SJSA1 (cell line): ENCODE data around the gene TRPC3. TPM values are rescaled to one million over a fixed set of nuclear protein-coding genes. Genes with fewer than 3 reads are reported as not detected.

Source experiments
- DNase-seq, 2 experiments: peaks; one replicate each; pipeline ENCODE4 v3.0.0-alpha.2; 2015 to 2020; ENCODE audit warnings: low spot score in 2 of 2, low read depth in 1 of 2
- H3K27ac ChIP-seq: fragments of 250-450 bp; sonication (Bioruptor Pico); 2 replicates; pipeline ENCODE4 v1.5.1; 2020; ENCODE audit warnings: mild to moderate bottlenecking, moderate library complexity
- H3K27me3 ChIP-seq: fragments of 250-450 bp; sonication (Bioruptor Pico); replicated peaks from 2 replicates; pipeline ENCODE4 v1.5.1; 2020; ENCODE audit warnings: mild to moderate bottlenecking, moderate library complexity
- H3K36me3 ChIP-seq: fragments of 250-450 bp; sonication (Bioruptor Pico); 2 replicates; pipeline ENCODE4 v1.5.1; 2020; ENCODE audit warnings: mild to moderate bottlenecking
- H3K4me1 ChIP-seq: fragments of 250-450 bp; sonication (Bioruptor Pico); replicated peaks from 2 replicates; pipeline ENCODE4 v1.6.1; 2021; ENCODE audit warnings: mild to moderate bottlenecking
- H3K4me3 ChIP-seq: fragments of 250-450 bp; sonication (Bioruptor Pico); 2 replicates; pipeline ENCODE4 v1.5.1; 2020; ENCODE audit warnings: mild to moderate bottlenecking
- H3K9me3 ChIP-seq: fragments of 250-450 bp; sonication (Bioruptor Pico); replicated peaks from 2 replicates; pipeline ENCODE4 v1.5.1; 2020; ENCODE audit warnings: mild to moderate bottlenecking
- total RNA-seq: library from RNA; depleted of rRNA; stranded (reverse); fragments of >200 nt; shearing (Covaris generic); gene quantifications from 2 replicates; pipeline ENCODE4 v1.2.3, GENCODE V29; 2014

TRPC3 gene
- total RNA-seq, 1 experiment from 2014 or later: 1.3 TPM

- no peak for DNase-seq
- no peak overlapping the region for H3K27ac ChIP-seq
- H3K36me3 ChIP-seq: no peaks in the 10 kb centered on the region
- H3K4me3 ChIP-seq: no peak overlapping the region
- H3K9me3 ChIP-seq: no peaks in the 10 kb centered on the region
- peaks cover 12% of the 10 kb centered on the region for H3K27me3 ChIP-seq
- H3K4me1 ChIP-seq: no peaks in the 10 kb centered on the region
These were observed 74.7 kb downstream of the TRPC3 start for GRCh38 chr4:121877041-121877773.

DNA sequence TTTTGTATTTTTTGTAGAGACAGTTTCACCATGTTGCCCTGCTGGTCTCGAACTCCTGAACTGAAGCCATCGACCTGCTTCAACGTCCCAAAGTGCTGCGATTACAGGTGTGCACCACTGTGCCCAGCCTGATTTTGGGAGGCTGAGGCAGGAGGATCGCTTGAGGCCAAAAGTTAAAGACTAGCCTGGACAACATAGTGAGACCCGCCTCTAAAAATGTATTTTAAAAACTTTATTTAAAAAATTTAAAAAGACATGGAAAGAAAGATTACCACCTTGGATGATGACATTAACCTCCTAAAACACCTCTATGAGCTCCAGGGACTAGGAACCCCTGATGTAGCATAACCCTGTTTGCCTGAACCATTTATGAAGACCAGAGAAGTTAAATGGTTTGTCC is 75.8 kb downstream of the TRPC3 start:
- H3K36me3 ChIP-seq: no peaks in the 10 kb centered on the region
- no peaks in the 10 kb centered on the region for H3K9me3 ChIP-seq
- no peak for DNase-seq
- peaks cover 12% of the 10 kb centered on the region for H3K27me3 ChIP-seq
- H3K4me3 ChIP-seq: no peak overlapping the region
- H3K27ac ChIP-seq: no peak overlapping the region
- no peaks in the 10 kb centered on the region for H3K4me1 ChIP-seq

DNA sequence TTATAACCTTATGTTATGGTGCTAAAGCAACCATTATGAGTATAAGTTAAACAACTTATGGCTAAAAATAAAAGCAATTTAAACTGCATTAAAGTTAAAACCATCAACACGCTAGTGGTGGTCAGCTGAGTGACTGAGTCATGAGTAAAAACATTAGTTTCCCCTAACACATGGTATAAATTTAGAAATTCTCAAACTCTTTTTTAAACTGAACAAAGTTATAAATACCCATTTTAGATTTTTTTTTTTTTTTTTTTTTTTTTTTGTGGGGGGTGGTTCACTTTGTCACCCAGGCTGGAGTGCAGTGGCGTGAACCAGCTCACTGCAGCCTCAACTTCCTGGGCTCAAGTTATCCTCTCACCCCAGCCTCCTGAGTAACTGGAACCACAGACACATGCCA is 76.2 kb downstream of the TRPC3 start:
- DNase-seq: no peak
- Histone ChIP-seq H3K9me3 (no peaks in the 10 kb centered on the region), H3K4me1 (no peaks in the 10 kb centered on the region), H3K36me3 (no peaks in the 10 kb centered on the region), H3K27ac (no peak overlapping the region), H3K27me3 (peaks cover 12% of the 10 kb centered on the region), H3K4me3 (no peak overlapping the region)

- Histone ChIP-seq H3K27ac (no peak overlapping the region), H3K4me1 (no peaks in the 10 kb centered on the region), H3K4me3 (no peak overlapping the region), H3K27me3 (no peaks in the 10 kb centered on the region), H3K36me3 (no peaks in the 10 kb centered on the region), H3K9me3 (no peaks in the 10 kb centered on the region)
- no peak for DNase-seq
These were observed 78.3 kb downstream of the TRPC3 start for GRCh38 chr4:121873604-121874003.

DNA sequence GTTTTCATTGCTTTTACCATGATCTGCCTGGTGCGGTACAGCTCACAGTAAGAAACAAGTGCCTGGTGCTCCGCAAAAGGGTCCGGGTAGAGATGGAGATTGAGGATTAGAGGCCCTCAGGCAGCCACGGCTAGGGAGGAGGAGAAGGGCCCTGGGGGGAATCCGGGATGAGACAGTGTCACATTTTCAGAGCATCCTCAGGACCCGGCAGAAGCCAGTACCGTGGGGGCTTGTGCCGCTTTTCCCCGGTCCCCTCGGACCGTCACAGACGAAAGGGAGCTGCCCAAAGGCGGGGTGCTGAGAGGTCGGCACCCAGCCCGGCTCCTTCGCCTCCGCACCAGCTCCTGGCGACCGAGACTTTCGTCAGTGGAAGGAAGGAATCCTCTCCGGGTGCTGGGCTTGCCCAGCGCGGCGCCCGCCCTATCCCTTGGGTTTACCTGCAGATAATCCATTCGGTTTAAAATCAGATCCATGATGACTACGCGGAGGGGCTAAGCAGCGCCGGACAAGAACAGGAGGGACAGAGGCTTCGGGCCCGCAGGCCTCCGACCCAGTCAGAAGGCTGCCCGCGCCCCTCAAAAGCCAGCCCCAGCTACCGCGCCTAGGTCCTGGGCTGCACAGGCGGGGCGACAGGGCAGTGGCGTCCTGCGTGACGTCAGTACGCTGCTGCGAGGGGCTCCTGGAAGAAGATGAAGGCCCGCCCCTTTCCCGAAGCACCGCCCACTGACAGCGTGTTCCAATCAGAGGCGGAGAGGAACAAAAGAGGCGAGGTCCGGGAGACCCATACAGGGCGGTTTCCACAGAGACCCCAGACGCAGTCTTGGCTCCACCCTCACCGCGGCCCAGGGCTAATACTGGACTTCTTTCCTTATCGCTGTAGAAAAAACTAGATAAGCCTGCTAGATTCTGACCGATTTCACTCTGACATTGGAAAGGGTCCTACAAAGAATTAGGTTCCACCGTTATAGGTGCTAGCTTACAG is 81.7 kb downstream of the TRPC3 start, which contains the start of gene BBS7:
BBS7 (minus strand) TSS at position 634 of the 982 bp plus-strand sequence; CDS start at position 473, 161 bp downstream.
- DNase-seq: peak; percentile 98 to 99
- H3K4me3 ChIP-seq: peak within 1 kb of the TSS; percentile 54
- H3K4me1 ChIP-seq: no peaks in the 10 kb centered on the region
- H3K27ac ChIP-seq: no peak within 1 kb of the TSS
- H3K36me3 ChIP-seq: peaks cover 16% of the 10 kb centered on the region
- H3K27me3 ChIP-seq: no peaks in the 10 kb centered on the region
- H3K9me3 ChIP-seq: no peaks in the 10 kb centered on the region

- no peaks in the 10 kb centered on the region for H3K27me3 ChIP-seq
- H3K4me3 ChIP-seq: no peak overlapping the region
- no peak for DNase-seq
- H3K36me3 ChIP-seq: peaks cover 31% of the 10 kb centered on the region
- no peaks in the 10 kb centered on the region for H3K9me3 ChIP-seq
- H3K4me1 ChIP-seq: no peaks in the 10 kb centered on the region
- no peak overlapping the region for H3K27ac ChIP-seq
These were observed 88.1 kb downstream of the TRPC3 start for GRCh38 chr4:121863799-121864198.

GRCh38 chr4:121861426-121861825 is 90.4 kb downstream of the TRPC3 start:
- H3K27ac ChIP-seq: no peak overlapping the region
- H3K36me3 ChIP-seq: peaks cover 29% of the 10 kb centered on the region
- DNase-seq: no peak
- H3K27me3 ChIP-seq: no peaks in the 10 kb centered on the region
- no peaks in the 10 kb centered on the region for H3K9me3 ChIP-seq
- H3K4me3 ChIP-seq: no peak overlapping the region
- H3K4me1 ChIP-seq: no peaks in the 10 kb centered on the region

DNA sequence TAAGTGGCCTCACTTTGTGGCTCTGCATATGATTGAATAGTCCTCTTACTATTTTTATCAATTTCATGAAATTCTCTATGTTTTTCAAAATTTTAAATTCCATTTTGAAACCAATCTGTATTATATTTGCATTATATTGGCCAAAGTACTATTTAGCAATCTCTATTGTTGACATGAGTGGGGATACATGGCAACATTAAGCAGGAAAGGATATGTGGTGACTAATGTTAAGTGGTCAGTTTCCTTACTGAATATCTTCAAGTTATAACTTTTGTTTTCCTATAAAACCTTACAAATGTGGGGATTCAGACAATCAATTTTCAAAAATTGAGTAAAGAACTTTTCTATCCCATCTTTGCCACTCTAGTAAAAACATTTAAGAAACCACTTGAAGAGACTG is 91.7 kb downstream of the TRPC3 start:
- Histone ChIP-seq H3K36me3 (peaks cover 23% of the 10 kb centered on the region), H3K27me3 (no peaks in the 10 kb centered on the region), H3K9me3 (no peaks in the 10 kb centered on the region), H3K4me3 (no peak overlapping the region), H3K4me1 (no peaks in the 10 kb centered on the region), H3K27ac (no peak overlapping the region)
- DNase-seq: no peak

DNA sequence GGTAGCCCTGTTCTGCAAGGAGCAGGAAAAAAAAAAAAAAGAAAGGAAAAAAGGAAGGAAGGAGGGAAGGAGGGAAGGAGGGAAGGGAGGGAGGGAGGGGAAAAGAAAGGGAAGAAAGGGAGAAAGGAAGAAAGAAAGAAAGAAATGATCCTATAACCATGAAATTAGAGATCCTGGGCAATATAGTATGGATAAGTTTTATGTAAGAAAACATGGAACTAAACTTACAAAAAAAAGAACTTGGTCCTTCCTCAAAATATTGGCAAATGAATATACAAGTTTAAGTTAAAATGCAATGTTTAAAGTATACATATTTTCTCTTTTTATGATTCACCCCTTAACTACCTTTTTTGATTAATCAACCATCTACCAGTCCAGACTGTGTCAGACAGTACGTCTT is 100.5 kb downstream of the TRPC3 start:
- Histone ChIP-seq H3K27me3 (no peaks in the 10 kb centered on the region), H3K36me3 (peaks cover 7% of the 10 kb centered on the region), H3K4me1 (no peaks in the 10 kb centered on the region), H3K4me3 (no peak overlapping the region), H3K27ac (no peak overlapping the region), H3K9me3 (no peaks in the 10 kb centered on the region)
- no peak for DNase-seq

GRCh38 chr4:121846662-121847061 is 105.2 kb downstream of the TRPC3 start:
- no peaks in the 10 kb centered on the region for H3K27me3 ChIP-seq

GRCh38 chr4:121842862-121843261 is 109.0 kb downstream of the TRPC3 start:
- H3K27me3 ChIP-seq: no peaks in the 10 kb centered on the region
- no peak overlapping the region for H3K4me3 ChIP-seq
- no peaks in the 10 kb centered on the region for H3K4me1 ChIP-seq
- H3K27ac ChIP-seq: no peak overlapping the region
- 0 out of 2 replicates have a peak, but pooled peaks cover 13% of the 10 kb centered on the region for H3K36me3 ChIP-seq
- no peak for DNase-seq
- no peaks in the 10 kb centered on the region for H3K9me3 ChIP-seq

More at GRCh38 chr4:121846662-121847061, 105.2 kb downstream of the TRPC3 start:
- H3K27ac ChIP-seq: no peak overlapping the region
- peaks cover 15% of the 10 kb centered on the region; the same call in 1 of the 2 replicates for H3K36me3 ChIP-seq
- no peaks in the 10 kb centered on the region for H3K4me1 ChIP-seq
- no peak for DNase-seq
- no peaks in the 10 kb centered on the region for H3K9me3 ChIP-seq
- H3K4me3 ChIP-seq: no peak overlapping the region

DNA sequence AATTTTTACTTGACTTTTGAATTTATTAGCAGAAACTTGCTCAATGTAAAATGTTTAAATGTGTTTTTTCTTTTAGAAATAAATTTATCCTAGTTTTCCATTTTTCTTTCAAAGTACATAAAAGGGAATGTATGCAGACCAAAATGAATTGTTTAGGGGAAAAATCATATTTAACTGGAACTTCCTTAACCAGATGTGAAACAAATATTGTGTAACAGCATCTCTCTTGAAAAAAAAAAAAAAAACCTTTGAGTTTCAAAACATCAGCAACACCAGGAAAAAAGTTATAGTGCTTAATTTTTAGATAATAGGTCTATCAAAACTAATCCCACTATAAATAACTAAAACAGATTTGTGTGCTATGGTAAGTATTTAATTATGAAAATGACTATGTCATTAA is 113.7 kb downstream of the TRPC3 start:
- Histone ChIP-seq H3K9me3 (no peaks in the 10 kb centered on the region), H3K27me3 (no peaks in the 10 kb centered on the region), H3K36me3 (0 out of 2 replicates have a peak, but pooled peaks cover 3% of the 10 kb centered on the region), H3K27ac (no peak overlapping the region), H3K4me1 (no peaks in the 10 kb centered on the region), H3K4me3 (no peak overlapping the region)
- DNase-seq: no peak

DNA sequence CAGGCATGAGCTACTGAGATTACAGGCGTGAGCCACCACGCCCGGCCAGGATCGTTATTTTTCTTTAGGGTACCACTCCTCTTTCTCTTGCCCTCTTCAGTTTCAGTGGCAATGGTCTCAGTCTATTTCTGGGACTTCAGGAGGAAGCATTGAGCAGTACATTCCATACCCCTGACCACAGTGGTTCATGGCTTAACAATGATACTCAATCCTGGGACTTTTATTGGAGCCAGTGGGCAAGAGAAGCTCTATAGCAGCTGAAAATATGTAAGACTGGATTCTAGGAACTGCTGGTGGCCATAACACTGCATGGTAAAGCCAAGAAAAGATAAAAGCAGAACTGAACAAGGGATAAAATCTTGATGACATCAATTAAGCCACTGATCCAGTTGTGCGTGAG is 122.3 kb downstream of the TRPC3 start:
- no peak overlapping the region for H3K27ac ChIP-seq
- H3K36me3 ChIP-seq: peaks cover 5% of the 10 kb centered on the region; the same call in 1 of the 2 replicates
- no peaks in the 10 kb centered on the region for H3K4me1 ChIP-seq
- DNase-seq: no peak
- H3K27me3 ChIP-seq: no peaks in the 10 kb centered on the region
- H3K4me3 ChIP-seq: no peak overlapping the region
- no peaks in the 10 kb centered on the region for H3K9me3 ChIP-seq
